GM12873 (cell line): ENCODE measurements around the gene TTLL7.

ENCODE experiments used
- CTCF ChIP-seq: IDR thresholded peaks from 2 replicates; pipeline ENCODE4 v1.5.1; 2012; ENCODE audit warnings: low read depth, mild to moderate bottlenecking, moderate library complexity, low read length, control low read depth; ENCODE audit not compliant: insufficient read depth; ENCODE audit errors: missing control alignments

Gene TTLL7

GRCh38 chr1:83883979-83884378 is 115.0 kb downstream of the TTLL7 start:
- no peak for TF ChIP-seq CTCF

GRCh38 chr1:83882906-83883305 is 116.0 kb downstream of the TTLL7 start:
- peak; percentile 26 for TF ChIP-seq CTCF

GRCh38 chr1:83872515-83872914 is 126.4 kb downstream of the TTLL7 start:
- TF ChIP-seq CTCF, result no peak

GRCh38 chr1:83864991-83865390 is 133.9 kb downstream of the TTLL7 start:
- no peak for TF ChIP-seq CTCF

GRCh38 chr1:83860490-83861221 is 138.3 kb downstream of the TTLL7 start:
- peak; percentile 71 for TF ChIP-seq CTCF

GRCh38 chr1:83857716-83858115 is 141.2 kb downstream of the TTLL7 start:
- TF ChIP-seq CTCF, result no peak

- TF ChIP-seq CTCF, result peak; percentile 14
Measured at GRCh38 chr1:83857103-83857502, 141.8 kb downstream of the TTLL7 start.
